ENCODE measurements around the gene IQCN.

DNA sequence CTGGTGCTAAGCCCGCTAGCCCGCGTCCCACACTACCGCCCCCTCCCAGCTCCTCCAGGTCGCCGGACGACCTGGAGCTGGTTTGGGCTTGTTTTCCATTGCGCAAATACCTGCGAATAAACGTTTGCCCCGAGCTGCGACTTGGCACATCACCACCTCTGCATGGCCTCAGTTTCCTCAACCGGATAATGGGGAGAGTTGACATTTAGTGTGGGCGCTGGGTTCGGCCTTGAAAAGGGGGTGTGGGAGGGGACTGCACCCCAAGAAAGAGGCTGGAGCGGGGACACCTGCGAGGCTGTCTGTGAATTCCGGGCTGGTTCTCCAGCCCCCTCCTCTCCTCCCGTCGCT is 18.2 kb upstream of the IQCN start:
- TF ChIP-seq, protein P1, sequence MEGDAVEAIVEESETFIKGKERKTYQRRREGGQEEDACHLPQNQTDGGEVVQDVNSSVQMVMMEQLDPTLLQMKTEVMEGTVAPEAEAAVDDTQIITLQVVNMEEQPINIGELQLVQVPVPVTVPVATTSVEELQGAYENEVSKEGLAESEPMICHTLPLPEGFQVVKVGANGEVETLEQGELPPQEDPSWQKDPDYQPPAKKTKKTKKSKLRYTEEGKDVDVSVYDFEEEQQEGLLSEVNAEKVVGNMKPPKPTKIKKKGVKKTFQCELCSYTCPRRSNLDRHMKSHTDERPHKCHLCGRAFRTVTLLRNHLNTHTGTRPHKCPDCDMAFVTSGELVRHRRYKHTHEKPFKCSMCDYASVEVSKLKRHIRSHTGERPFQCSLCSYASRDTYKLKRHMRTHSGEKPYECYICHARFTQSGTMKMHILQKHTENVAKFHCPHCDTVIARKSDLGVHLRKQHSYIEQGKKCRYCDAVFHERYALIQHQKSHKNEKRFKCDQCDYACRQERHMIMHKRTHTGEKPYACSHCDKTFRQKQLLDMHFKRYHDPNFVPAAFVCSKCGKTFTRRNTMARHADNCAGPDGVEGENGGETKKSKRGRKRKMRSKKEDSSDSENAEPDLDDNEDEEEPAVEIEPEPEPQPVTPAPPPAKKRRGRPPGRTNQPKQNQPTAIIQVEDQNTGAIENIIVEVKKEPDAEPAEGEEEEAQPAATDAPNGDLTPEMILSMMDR (IDR thresholded peaks at IDR 0.05) = no peak
- TF ChIP-seq POLR2A (IDR thresholded peaks at IDR 0.05) = peak in 1 of 4 donors; percentile 45

Data from esophagus squamous epithelium (tissue), 4 donors.